GM21423 (cell line): ENCODE results near the gene CLSTN3.

Source experiments
- ATAC-seq: cut with Tn5 transposase; IDR thresholded peaks from one replicate; pipeline ENCODE4 v1.9.1; 2021; ENCODE audit warnings: mild to moderate bottlenecking, moderate library complexity; ENCODE audit not compliant: unreplicated experiment

The CLSTN3 gene

GRCh38 chr12:7129872-7130691 is at the start of gene CLSTN3:
CLSTN3 (plus strand) TSS chr12:7130371; CDS start chr12:7130649, 278 bp downstream.
- peak; percentile 54 for ATAC-seq

GRCh38 chr12:7081037-7081436 is 49.1 kb upstream of the CLSTN3 start:
- no peak for ATAC-seq

- ATAC-seq, result no peak
Observed at GRCh38 chr12:7083125-7083524, 47.0 kb upstream of the CLSTN3 start.

GRCh38 chr12:7089196-7089871 is 40.8 kb upstream of the CLSTN3 start:
- ATAC-seq, result no peak

GRCh38 chr12:7090222-7090998 is 39.8 kb upstream of the CLSTN3 start:
- ATAC-seq, result no peak

GRCh38 chr12:7091171-7091570 is 39.0 kb upstream of the CLSTN3 start:
- no peak for ATAC-seq

- no peak for ATAC-seq
Observed at GRCh38 chr12:7091660-7092228, 38.4 kb upstream of the CLSTN3 start.

- no peak for ATAC-seq
Observed at GRCh38 chr12:7092229-7092985, 37.8 kb upstream of the CLSTN3 start, which contains the start of gene C1R. C1R (minus strand) TSS chr12:7092445; CDS start chr12:7092388, 57 bp downstream.

GRCh38 chr12:7092986-7093460 is 37.1 kb upstream of the CLSTN3 start:
- ATAC-seq, result no peak

GRCh38 chr12:7093486-7093885 is 36.7 kb upstream of the CLSTN3 start:
- ATAC-seq, result no peak

- no peak for ATAC-seq
Observed at GRCh38 chr12:7093892-7094291, 36.3 kb upstream of the CLSTN3 start.

- ATAC-seq, result no peak
Observed at GRCh38 chr12:7096006-7096932, 33.9 kb upstream of the CLSTN3 start.

GRCh38 chr12:7096979-7097378 is 33.2 kb upstream of the CLSTN3 start:
- no peak for ATAC-seq

- ATAC-seq, result no peak
Observed at GRCh38 chr12:7099290-7099996, 30.7 kb upstream of the CLSTN3 start.

- no peak for ATAC-seq
Observed at GRCh38 chr12:7100239-7100638, 29.9 kb upstream of the CLSTN3 start.

GRCh38 chr12:7101047-7101693 is 29.0 kb upstream of the CLSTN3 start:
- no peak for ATAC-seq

GRCh38 chr12:7101694-7102131 is 28.5 kb upstream of the CLSTN3 start:
- no peak for ATAC-seq

- no peak for ATAC-seq
Observed at GRCh38 chr12:7102582-7102981, 27.6 kb upstream of the CLSTN3 start.
